BJ (cell line): ENCODE measurements around the gene ITGA6. TPM values are rescaled to one million over a fixed set of nuclear protein-coding genes. Genes with fewer than 3 reads are reported as not detected.

Experiments
- CTCF ChIA-PET: fragments of 350-600 bp; formaldehyde crosslinking; extraction: SDS; loops from one replicate; lab custom pipeline; 2021; ENCODE audit warnings: antibody characterized with exemption, inconsistent platforms; lab: Yijun Ruan, JAX
- POLR2A ChIA-PET: fragments of 300-600 bp; sonication (Branson Sonifier 250); formaldehyde crosslinking; extraction: SDS; loops from one replicate; lab custom pipeline; 2021; ENCODE audit warnings: antibody characterized with exemption; lab: Charles Lee
- DNase-seq: peaks from one replicate; pipeline ENCODE4 v3.0.0-alpha.2; 2011; ENCODE audit warnings: low read depth
- H3K27me3 ChIP-seq: 2 replicates; pipeline ENCODE4 v1.6.0; 2011; ENCODE audit warnings: low read length; ENCODE audit not compliant: control insufficient read depth, insufficient read depth
- H3K36me3 ChIP-seq: 2 replicates; pipeline ENCODE4 v1.5.1; 2011; ENCODE audit warnings: low read length; ENCODE audit not compliant: control insufficient read depth, insufficient read depth
- H3K4me3 ChIP-seq: 2 replicates; pipeline ENCODE4 v1.5.1; 2011; ENCODE audit warnings: low read depth, mild to moderate bottlenecking, control low read depth, low read length
- polyA plus RNA-seq: library from polyadenylated mRNA; depleted of rRNA; stranded (reverse); fragments of >200 nt; gene quantifications from 2 replicates; pipeline ENCODE4 v1.2.3, GENCODE V29; 2011
- TF ChIP-seq, protein P1 (sequence below): IDR thresholded peaks from 2 replicates; pipeline ENCODE4 v1.5.1; 2011; ENCODE audit warnings: low read depth, mild to moderate bottlenecking, control low read depth, inconsistent platforms, low read length, moderate library complexity; ENCODE audit not compliant: insufficient read depth

The ITGA6 gene
- polyA plus RNA-seq, 1 experiment: 2.9 TPM

DNA sequence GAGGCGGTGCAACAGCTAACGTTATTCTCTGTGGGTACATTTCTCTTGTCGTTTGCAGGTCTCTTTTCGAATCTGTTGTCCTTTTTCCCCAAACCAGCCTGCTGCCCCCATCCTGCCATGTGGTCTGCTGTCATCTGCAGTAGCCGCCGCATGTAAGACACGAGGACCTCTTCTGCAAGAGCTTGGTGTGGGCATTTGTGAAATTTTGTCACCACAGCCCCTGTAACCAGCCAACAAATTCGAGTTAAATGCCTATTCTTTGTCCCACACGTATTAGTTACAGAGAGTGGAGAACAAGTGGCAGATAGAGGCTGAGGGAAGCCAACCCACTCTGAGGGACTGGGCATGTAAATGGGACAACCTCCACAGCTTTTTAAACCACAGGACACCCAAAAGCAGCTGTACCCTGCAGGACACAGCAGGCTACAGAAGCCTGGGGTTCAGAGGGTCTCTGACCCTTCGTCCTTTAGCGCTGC is 35.0 kb downstream of the ITGA6 start:
- Histone ChIP-seq H3K4me3 (no peak overlapping the region), H3K27me3 (no peaks in the 10 kb centered on the region), H3K36me3 (no peaks in the 10 kb centered on the region)
- ChIA-PET CTCF (interaction anchor here (0.5 to 15.1 kb wide), 44 partner anchors 10 to 889 kb away, joined by 3 to 263 read pairs (median 5); partner anchors contain the start of genes DLX2 and ITGA6), POLR2A (no interaction called here)
- TF ChIP-seq, protein P1, sequence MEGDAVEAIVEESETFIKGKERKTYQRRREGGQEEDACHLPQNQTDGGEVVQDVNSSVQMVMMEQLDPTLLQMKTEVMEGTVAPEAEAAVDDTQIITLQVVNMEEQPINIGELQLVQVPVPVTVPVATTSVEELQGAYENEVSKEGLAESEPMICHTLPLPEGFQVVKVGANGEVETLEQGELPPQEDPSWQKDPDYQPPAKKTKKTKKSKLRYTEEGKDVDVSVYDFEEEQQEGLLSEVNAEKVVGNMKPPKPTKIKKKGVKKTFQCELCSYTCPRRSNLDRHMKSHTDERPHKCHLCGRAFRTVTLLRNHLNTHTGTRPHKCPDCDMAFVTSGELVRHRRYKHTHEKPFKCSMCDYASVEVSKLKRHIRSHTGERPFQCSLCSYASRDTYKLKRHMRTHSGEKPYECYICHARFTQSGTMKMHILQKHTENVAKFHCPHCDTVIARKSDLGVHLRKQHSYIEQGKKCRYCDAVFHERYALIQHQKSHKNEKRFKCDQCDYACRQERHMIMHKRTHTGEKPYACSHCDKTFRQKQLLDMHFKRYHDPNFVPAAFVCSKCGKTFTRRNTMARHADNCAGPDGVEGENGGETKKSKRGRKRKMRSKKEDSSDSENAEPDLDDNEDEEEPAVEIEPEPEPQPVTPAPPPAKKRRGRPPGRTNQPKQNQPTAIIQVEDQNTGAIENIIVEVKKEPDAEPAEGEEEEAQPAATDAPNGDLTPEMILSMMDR: no peak
- DNase-seq: no peak

DNA sequence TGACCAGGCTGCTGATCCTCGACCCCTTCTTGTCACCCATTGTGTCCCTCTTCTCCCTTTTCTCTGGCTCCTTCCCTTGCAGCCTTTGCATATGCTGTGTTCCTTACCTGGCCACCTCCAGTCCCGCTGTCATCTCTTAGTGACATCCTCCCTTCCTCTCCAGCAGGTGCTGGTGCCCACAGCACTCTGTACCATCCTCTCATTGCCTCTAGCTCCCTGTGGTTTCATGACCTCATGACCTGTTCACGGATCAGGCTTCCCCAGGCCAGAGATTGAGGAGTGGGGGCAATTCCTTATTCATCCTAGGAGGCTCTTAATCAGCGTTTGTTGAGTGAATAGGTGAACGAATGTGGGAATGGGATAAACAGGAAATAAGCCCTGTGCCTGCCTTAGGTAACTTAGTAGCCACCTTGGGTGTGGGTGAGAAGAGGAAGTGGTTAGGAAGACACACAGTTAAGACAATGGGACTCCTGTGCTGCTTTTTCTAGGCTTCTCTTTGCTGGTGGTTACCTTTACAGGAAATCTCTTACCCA is 35.5 kb downstream of the ITGA6 start:
- DNase-seq: no peak
- ChIA-PET POLR2A (no interaction called here), CTCF (interaction anchor here (0.5 to 15.1 kb wide), 33 partner anchors 10 to 762 kb away, joined by 3 to 263 read pairs (median 5); partner anchors contain the start of genes DLX2 and ITGA6)
- no peaks in the 10 kb centered on the region for H3K27me3 ChIP-seq
- TF ChIP-seq, protein P1: no peak
- H3K4me3 ChIP-seq: no peak overlapping the region
- H3K36me3 ChIP-seq: no peaks in the 10 kb centered on the region

DNA sequence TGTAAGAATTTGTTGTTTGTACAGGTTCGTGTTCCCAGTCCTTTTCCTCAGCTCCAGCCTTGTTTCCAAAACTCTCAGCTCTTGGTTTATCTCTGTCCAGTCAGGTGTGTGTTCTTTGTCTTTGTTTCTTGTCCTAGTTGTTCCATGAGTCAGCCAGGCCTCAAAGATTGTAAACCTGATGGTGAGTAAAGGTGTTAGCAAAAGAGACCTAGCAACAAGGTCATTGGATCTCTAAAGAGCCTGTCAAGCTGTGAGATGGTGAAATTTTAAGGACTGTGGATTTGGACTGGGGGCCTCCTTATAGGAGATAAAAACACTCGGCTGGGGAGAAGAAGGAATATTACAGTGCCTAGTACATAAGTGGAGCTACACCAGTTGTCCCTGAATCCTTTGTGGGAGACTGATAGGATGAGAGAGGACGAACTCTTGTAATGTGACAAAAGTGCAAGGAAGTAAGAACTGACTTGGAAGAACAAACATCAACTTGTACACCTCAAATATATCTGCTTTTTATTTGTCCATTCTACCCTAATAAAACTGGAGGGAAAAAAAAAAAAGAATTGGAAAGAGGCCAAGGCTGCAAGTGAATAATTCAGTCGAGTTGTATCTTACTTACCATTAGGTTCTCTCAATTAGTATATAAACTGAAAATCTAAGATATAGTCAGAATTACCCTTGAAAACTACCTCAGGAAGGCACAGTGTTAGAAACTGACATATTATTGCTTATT is 37.2 kb downstream of the ITGA6 start:
- Histone ChIP-seq H3K36me3 (no peaks in the 10 kb centered on the region), H3K27me3 (no peaks in the 10 kb centered on the region), H3K4me3 (no peak overlapping the region)
- DNase-seq: no peak
- CTCF ChIA-PET: interaction anchor here (0.6 to 15.1 kb wide), 27 partner anchors 9 to 756 kb away, joined by 3 to 263 read pairs (median 5); partner anchors contain the start of genes DLX2 and ITGA6
- TF ChIP-seq, protein P1: no peak
- POLR2A ChIA-PET: no interaction called here

DNA sequence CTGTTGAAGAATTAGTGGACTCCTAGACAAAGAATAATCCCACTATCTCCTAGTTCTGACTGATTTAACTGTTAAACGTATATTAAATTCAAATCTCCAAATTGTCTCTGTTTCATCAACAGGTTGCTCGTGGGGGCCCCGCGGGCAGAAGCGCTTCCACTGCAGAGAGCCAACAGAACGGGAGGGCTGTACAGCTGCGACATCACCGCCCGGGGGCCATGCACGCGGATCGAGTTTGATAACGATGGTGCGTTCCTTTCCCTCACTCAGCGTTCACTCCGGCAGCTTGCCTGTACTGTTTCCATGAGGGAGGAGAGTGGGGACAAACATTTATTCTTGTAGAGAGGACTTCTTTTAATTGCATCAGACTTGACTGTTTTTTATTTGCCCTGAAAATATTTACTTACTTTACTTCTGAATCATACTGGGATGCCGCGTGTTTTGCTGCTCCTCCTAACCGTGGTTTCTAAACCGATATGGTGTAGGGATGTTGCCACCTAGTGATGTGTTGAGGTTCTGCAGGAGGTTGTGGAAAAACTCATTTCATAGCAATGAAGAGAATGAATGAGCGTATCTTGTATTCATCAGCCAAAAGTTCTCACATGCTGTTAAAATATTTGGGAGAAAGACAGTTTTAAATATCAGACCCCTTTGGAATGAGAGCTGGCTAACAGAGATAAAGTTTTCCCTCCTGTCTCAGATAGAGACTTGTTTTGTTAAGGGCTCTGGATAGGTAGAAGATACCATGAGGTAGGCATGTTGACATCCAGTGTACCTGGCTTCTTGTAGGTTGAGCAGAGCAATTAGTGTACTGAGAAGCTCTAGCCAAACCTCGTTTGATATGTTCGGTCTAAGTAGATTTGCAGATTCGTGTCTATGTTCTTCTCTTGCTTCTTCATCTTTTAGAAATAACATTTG is 38.3 kb downstream of the ITGA6 start:
- ChIA-PET POLR2A (no interaction called here), CTCF (interaction anchor here (0.6 to 15.1 kb wide), 38 partner anchors 8 to 892 kb away, joined by 3 to 263 read pairs (median 4); partner anchors contain the start of genes DLX2, HAT1, ITGA6 and SLC25A12)
- no peaks in the 10 kb centered on the region for H3K27me3 ChIP-seq
- peak; percentile 38 for DNase-seq
- TF ChIP-seq, protein P1: peak; percentile 82
- peak overlapping the region; percentile 33 for H3K4me3 ChIP-seq
- H3K36me3 ChIP-seq: no peaks in the 10 kb centered on the region
